ENCODE measurements around the gene DTD1.

The DTD1 gene

GRCh38 chr20:18666803-18667415 is 79.1 kb downstream of the DTD1 start:
- no peak for DNase-seq

- DNase-seq = no peak
Observed at GRCh38 chr20:18669241-18670019, 81.6 kb downstream of the DTD1 start.

DNA sequence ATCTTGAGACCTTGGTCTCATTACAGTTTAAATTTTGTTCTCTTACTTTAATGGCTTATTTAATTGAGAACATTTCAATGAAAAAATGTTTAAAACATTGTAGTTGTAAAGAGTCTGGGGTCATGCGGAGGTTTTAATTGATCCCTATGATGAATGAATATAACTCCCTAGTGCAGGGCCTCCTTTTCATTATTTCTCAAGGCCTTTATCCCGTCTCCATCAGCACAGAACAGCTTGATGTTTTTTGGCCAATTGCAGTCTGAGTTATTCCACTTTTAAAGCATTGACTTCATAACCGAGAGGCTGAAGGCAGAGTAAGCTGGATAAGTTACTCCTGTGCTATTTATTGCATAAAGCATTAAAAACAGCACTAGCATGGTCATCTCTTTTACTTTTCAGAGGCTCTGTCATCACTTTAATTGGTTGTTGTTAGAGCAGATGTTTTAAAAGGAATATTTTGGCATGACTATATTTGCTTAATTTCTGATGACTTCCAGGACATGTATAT is 83.4 kb downstream of the DTD1 start:
- DNase-seq = no peak

DNA sequence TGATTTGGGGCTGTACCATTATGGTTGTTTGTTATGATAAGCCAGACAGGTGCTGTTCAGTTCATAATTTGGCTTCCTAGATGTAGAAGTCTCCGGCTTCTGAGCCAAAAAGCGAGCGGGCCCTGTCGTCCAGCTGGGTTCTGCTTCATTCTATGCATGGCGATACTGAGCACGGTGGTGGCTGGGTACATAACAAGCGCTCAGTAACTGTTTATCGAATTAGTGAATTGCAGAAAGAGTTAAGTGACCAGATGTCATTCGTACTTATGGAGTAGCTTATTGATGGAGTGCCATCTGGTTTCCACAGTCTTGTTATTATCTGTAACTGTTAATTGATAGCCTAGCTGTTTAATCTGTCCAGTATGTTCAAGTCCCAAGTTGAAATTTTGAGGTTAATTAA is 85.0 kb downstream of the DTD1 start:
- no peak for DNase-seq

DNA sequence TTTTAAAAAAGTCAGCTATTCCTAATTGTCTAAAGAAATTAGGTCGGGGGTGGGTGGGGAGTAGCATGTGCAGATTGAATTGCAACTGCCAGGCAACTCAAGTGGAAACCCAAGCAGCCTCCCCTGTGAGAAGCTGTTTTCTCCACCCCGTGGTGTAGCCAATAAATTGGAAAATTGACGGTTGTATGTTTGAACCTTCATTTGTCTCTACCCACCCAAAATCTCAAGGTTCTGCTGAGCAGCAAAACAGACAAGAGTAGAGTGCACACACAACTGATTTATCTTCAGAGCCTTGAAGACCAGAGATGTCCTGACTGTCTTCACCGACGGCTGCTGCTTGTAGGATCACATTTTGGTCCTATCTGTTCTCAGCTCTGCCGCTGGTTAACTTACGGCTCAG is 88.5 kb downstream of the DTD1 start:
- no peak for DNase-seq

GRCh38 chr20:18677126-18677525 is 89.3 kb downstream of the DTD1 start:
- no peak for DNase-seq

- DNase-seq = no peak
Observed at GRCh38 chr20:18678549-18679419, 90.9 kb downstream of the DTD1 start.

GRCh38 chr20:18683839-18684238 is 96.0 kb downstream of the DTD1 start:
- DNase-seq = no peak

DNA sequence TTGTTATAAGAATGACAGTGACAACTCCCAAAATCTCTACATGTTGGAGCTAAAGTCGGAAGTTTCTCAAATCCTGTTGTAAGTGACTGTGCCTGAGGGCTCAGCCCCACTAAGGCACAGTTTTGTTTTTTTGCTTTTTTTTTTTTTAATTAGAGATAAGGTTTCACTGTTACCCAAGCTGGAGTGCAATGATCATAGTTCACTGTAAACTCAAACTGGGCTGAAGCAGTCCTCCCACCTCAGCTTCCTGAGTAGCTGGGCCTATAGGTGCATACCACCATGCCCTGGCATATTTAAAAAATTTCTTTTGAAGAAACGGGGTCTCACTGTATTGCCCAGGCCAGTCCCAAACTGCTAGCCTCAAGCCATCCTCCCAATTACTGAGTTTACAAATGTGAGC is 96.9 kb downstream of the DTD1 start:
- DNase-seq = no peak

- no peak for DNase-seq
Observed at GRCh38 chr20:18685406-18685805, 97.6 kb downstream of the DTD1 start.

GRCh38 chr20:18686696-18687095 is 98.8 kb downstream of the DTD1 start:
- no peak for DNase-seq

DNA sequence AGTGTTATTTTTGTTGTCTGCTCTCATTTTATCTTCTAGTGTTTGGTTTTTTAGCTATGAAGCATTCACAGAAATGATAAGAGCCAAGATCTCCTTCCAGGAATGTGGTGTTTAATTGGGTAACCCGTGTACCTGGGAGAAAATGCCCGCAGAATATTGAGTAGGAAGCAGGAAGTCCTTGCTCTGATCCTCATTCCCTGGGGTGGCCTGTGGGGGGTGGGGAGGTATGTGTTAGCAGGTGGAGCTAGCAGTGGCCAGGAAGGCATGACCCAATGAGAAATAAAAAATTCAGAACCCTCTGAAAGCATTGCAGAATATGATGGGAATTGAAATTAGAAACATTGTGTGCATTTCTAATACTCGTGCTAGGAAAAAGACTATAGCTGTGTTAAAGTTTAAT is 100.8 kb downstream of the DTD1 start:
- no peak for DNase-seq

DNA sequence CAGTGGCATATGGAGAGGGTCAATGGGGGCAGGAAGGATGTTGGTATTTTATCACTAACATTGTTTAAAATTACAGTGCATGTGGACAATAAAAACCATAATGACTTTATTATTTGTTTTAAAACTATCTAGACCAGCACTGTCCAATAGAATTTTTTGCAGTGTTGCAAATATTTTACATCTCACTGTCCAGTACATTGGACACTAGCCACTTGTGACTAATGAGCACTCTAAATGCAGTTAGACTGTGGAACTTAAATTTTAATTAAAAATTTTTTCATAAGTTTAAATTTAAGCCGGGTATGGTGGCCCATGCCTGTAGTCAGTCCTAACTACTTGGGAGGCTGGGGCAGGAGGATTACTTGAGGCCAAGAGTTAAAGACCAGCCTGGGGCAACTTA is 101.7 kb downstream of the DTD1 start:
- DNase-seq = no peak

DNA sequence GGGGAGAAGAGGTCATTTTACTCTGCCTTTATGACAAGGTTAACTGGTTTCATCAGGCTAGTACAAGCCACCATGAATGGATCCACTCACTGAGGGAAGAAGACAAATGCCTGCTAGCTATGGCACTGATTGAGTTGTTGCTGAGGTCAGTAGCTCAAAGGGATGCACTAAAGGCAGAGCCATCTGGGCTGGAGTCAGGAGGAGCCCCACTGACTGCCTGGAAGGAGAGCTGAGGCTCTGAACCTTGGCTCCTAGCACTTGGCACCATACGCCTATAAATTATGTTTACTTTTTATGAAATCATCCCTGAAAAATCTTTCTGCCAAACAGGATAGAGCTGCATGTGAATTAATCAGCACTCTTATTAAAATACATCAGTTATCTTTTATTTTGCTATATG is 104.6 kb downstream of the DTD1 start:
- DNase-seq = no peak

DNA sequence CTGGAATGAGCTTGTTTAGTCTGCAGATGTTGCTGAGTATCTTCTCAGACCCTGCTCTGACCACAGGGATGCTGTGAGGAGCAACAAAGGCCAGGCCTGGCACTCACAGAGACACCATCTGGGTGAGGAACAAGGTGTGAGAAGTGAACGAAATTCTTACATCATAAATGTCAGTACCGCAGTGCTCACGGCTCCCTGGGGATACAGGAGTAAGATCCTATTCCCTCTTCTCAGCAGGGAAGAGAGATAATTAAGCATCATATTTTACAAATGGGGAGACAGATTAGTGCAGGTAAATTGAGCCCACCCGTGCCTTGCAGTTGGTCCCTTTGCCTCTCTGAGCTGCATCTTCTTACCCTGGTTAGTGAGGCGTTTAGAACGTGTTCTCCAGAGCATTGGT is 106.2 kb downstream of the DTD1 start:
- DNase-seq = no peak

GRCh38 chr20:18695175-18695574 is 107.3 kb downstream of the DTD1 start:
- no peak for DNase-seq

DNA sequence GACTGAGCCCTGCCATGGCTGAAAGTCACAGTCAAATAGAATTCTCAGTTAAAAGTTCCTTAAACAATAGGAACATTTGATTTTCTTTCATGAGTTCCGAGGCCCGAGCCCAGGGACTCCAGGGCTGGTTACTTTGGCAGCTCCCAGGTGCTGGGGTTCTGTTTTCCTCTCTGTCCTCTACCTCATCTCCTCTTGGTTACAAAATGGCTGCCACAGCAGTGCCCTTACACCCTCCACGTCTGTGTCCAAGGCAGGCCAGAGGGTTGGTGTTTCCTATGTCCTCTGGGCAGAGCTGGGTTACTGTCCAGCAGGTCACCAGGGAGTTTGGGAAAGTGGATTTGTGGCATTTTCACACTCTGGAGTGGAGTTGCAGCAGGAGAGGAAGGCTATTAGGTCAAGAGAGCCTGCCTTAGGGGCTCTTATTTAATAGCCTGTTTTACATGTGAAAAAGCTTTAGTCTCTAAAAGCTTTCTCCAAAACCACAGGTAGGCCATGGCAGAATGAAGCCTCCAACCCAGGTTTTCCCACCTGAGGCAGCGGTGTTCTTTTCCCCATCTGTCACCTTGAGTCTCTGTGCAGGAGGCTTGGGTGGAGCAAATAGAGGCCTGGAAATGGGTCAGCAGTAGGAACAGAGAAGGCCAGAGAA is 111.0 kb downstream of the DTD1 start:
- no peak for DNase-seq

DNA sequence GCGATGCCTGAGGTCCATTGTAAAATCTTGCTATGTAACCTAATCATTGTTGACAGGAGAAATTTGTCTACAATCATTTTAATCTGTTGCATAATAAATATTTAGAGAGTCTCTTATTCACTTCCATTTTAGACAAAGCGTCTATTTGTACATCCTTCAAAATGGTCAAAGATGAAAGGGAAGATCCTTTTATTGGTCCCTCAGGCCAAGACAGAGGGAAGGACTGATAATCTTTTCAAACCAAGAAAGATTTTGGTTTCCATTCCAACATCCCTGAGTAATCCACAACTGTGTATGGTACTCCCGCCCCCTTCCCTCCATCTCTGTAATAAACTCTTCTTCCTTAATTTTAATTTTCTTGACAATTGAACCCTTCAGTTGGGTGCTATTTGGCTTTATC is 114.1 kb downstream of the DTD1 start:
- no peak for DNase-seq

GRCh38 chr20:18702736-18703135 is 114.9 kb downstream of the DTD1 start:
- DNase-seq = no peak

GRCh38 chr20:18705490-18705889 is 117.6 kb downstream of the DTD1 start:
- DNase-seq = no peak

DNA sequence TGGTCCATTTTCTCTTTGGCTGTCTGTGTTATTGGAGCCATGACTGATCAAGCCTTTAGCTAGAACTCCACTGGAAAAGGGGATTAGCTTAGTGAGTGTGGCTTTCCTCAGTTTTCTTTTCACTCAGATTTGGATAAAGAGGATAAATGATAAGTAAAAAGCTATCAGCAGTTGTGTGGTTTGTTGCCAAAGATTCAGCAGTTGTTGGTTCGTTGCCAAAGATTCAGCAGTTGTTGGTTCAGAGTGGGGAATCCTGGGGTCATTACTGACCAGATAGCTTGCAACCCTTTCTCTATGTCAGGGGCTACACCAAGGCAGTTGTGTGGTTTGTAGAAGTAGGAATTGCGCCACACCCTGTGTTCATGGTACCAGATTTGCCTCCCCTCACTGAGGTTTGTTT is 118.1 kb downstream of the DTD1 start:
- no peak for DNase-seq

- DNase-seq = no peak
Observed at GRCh38 chr20:18712131-18712530, 124.3 kb downstream of the DTD1 start.

DNA sequence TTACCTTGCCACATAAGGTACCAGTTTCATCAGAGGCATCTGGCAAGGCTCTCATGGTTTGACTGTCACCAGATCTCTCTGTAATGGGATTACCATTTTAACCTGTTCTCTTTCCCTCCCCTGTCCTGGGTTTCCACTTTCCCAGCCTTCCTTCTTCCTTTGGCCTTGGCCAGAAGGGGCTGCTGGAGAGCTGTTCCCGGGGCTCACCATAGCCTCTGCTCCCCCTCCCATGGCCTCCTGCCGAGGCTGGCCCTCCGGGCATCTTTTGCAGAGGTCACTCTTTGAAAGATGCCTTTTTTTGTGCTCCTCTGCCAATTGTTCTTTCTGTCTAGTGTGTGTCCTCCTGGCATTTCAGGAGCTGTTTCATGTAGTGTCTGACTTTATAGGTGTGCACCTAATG is 125.0 kb downstream of the DTD1 start:
- no peak for DNase-seq

Measured in stimulated activated CD4-positive, alpha-beta T cell treated with anti-CD3 and anti-CD28 coated beads, Interleukin-4, amount 100 ng/mL, for 24 hours (primary cell).